H1 (cell line): Measurements from ENCODE around the gene ZNF608. TPM values are rescaled to one million over a fixed set of nuclear protein-coding genes. Genes with fewer than 3 reads are reported as not detected.

Experiments used
- CEBPB ChIP-seq: IDR thresholded peaks from 2 replicates; pipeline ENCODE4 v1.6.1; 2012; ENCODE audit warnings: low read depth, low read length
- HDAC2 ChIP-seq, 2 experiments: fragments of 300-600 bp in 1 of 2; sonication (generic) in 1 of 2; IDR thresholded peaks; 2 replicates each; pipeline ENCODE4 v1.6.1; 2011 to 2012; ENCODE audit warnings: low read depth in 2 of 2, low read length in 2 of 2, mild to moderate bottlenecking in 2 of 2, moderate library complexity in 2 of 2, borderline replicate concordance in 1 of 2, inconsistent platforms in 1 of 2
- MAX ChIP-seq: IDR thresholded peaks from 2 replicates; pipeline ENCODE4 v1.6.1; 2012; ENCODE audit warnings: inconsistent platforms
- NANOG ChIP-seq: IDR thresholded peaks from 2 replicates; pipeline ENCODE4 v1.6.1; 2011; ENCODE audit warnings: low read length, low read depth, mild to moderate bottlenecking, inconsistent platforms; ENCODE audit not compliant: insufficient read depth, poor library complexity, severe bottlenecking
- RXRA ChIP-seq: IDR thresholded peaks from 2 replicates; pipeline ENCODE4 v1.6.1; 2011; ENCODE audit warnings: low read depth, mild to moderate bottlenecking, low read length, moderate library complexity; ENCODE audit not compliant: insufficient read depth
- SIN3A ChIP-seq, 2 experiments: IDR thresholded peaks in 1 of 2; conservative IDR thresholded peaks in 1 of 2; 2 replicates each; pipeline ENCODE4 v1.6.1; 2011 to 2012; ENCODE audit warnings: low read length in 2 of 2, improper control_type of control experiment in 1 of 2, low read depth in 1 of 2, mild to moderate bottlenecking in 1 of 2
- TCF12 ChIP-seq: IDR thresholded peaks from 2 replicates; pipeline ENCODE4 v1.6.1; 2011; ENCODE audit warnings: low read depth, mild to moderate bottlenecking, low read length
- polyA plus RNA-seq, 7 experiments: library from polyadenylated mRNA; depleted of rRNA in 3 of 7; stranded (reverse) in 5 of 7; unstranded in 2 of 7; fragments of >200 nt in 5 of 7; fragments of 200-250 nt in 2 of 7; gene quantifications; 1 replicate in 5 of 7; 2 replicates in 1 of 7; 4 replicates in 1 of 7; pipeline versions ENCODE4 v1.2.1 to v1.2.3, GENCODE V29; 2011 to 2013; ENCODE audit warnings: missing spikeins in 2 of 7, mixed read lengths in 2 of 7
- total RNA-seq: library from RNA; stranded (reverse); fragmentation: NEBNext Ultra II Directional; extraction: Animal tissue kit (Norgen Biotek cat#: 25700); gene quantifications from 2 replicates; pipeline ENCODE4 v1.2.1, GENCODE V29; 2021
- TF ChIP-seq, protein P1 (sequence below): IDR thresholded peaks from 2 replicates; pipeline ENCODE4 v1.6.1; 2012; ENCODE audit warnings: low read length, inconsistent platforms
- TF ChIP-seq, protein P2 (sequence below), 3 experiments: IDR thresholded peaks; 1 replicate in 2 of 3; 2 replicates in 1 of 3; pipeline versions ENCODE4 v1.5.1 to v1.6.1; 2011; ENCODE audit warnings: low read length in 3 of 3, mild to moderate bottlenecking in 3 of 3, inconsistent platforms in 2 of 3, low read depth in 1 of 3, moderate library complexity in 1 of 3; ENCODE audit not compliant: insufficient read depth in 1 of 3; ENCODE audit errors: control extremely low read depth in 1 of 3

The ZNF608 gene
- total and polyA plus RNA-seq, 2 of the 8 experiments (the other 6 are each of a cell fraction or from before 2014, with no cell fraction given), result 17.2 to 40.8 TPM

- TF ChIP-seq, protein P1, sequence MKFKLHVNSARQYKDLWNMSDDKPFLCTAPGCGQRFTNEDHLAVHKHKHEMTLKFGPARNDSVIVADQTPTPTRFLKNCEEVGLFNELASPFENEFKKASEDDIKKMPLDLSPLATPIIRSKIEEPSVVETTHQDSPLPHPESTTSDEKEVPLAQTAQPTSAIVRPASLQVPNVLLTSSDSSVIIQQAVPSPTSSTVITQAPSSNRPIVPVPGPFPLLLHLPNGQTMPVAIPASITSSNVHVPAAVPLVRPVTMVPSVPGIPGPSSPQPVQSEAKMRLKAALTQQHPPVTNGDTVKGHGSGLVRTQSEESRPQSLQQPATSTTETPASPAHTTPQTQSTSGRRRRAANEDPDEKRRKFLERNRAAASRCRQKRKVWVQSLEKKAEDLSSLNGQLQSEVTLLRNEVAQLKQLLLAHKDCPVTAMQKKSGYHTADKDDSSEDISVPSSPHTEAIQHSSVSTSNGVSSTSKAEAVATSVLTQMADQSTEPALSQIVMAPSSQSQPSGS, result peak; percentile 48; the same call in 1 of the 2 replicates
- TF ChIP-seq NANOG, result peak; percentile 96
- TF ChIP-seq, protein P2, sequence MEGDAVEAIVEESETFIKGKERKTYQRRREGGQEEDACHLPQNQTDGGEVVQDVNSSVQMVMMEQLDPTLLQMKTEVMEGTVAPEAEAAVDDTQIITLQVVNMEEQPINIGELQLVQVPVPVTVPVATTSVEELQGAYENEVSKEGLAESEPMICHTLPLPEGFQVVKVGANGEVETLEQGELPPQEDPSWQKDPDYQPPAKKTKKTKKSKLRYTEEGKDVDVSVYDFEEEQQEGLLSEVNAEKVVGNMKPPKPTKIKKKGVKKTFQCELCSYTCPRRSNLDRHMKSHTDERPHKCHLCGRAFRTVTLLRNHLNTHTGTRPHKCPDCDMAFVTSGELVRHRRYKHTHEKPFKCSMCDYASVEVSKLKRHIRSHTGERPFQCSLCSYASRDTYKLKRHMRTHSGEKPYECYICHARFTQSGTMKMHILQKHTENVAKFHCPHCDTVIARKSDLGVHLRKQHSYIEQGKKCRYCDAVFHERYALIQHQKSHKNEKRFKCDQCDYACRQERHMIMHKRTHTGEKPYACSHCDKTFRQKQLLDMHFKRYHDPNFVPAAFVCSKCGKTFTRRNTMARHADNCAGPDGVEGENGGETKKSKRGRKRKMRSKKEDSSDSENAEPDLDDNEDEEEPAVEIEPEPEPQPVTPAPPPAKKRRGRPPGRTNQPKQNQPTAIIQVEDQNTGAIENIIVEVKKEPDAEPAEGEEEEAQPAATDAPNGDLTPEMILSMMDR (IDR thresholded peaks at IDR 0.05; ENCODE audit: control extremely low read depth in 1 of 3, insufficient read depth in 1 of 3, low read depth in 1 of 3, low read length in 3 of 3), result peak in 1 of 3 experiments; percentile 32; a peak in 2 of 4 replicates
- TF ChIP-seq SIN3A (conservative IDR thresholded peaks at IDR 0.05 in 1 of 2, IDR thresholded peaks at IDR 0.05 in 1 of 2; ENCODE audit: low read depth in 1 of 2, low read length in 2 of 2), result peak; percentile 91 to 94
- TF ChIP-seq TCF12, result 0 out of 2 replicates have a peak, but pooled peaks have one; percentile 70
- peak; percentile 17; the same call in 1 of the 2 replicates for TF ChIP-seq MAX
- TF ChIP-seq RXRA, result 0 out of 2 replicates have a peak, but pooled peaks have one; percentile 16
- peak in 1 of 2 experiments; percentile 81; a peak in 2 of 4 replicates for TF ChIP-seq HDAC2 (IDR thresholded peaks at IDR 0.05; ENCODE audit: borderline replicate concordance in 1 of 2, low read depth in 2 of 2, low read length in 2 of 2)
- no peak for TF ChIP-seq CEBPB
Observed at GRCh38 chr5:124738681-124739633, 7.5 kb downstream of the ZNF608 start (continued).
